ENCODE data around the gene AKT2.

AKT2 gene

DNA sequence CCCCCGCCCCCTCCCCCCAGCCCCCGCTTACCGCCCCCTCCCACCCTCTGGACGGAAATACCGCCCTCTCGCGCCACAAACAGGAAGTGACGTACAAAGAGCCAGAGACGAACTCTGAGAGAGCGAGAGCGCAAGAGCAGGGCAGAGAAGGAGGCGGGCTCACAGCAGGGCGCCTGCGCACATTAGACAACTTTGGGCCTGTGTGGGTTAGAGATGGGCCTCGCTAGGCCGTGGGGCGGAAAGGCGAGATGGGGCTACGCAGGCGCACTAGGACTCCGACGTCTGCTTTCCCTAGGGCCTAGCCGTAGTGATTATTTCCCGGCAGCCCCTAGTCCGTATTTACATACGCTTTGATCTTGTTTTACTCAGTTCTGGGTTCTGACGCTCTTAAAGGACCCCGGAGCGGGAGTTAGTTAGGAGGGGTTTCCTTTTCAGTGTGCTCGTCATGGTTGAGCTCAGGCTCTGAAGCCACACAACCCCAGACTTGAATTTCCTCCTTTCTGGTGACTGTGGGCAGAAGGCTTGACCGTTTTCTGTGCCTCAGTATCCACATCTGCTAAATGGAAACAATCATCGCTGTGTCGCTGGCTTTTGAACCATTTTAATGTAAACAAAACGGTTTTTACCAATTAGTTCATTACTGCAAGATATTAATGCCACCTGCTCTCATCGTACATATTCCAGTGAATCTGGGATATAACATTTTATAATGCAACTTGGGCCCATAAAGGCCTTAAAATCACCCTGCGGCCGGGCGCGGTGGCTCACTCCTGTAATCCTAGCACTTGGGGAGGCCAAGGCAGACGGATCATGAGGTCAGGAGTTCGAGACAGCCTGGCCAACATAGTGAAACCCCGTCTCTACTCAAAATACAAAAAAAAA lies 449 bp upstream of the AKT2 start:
- peak overlapping the region; percentile 98 for H3K4me3 ChIP-seq (ENCODE audit: low read depth, low read length)
- TF ChIP-seq, protein P1, sequence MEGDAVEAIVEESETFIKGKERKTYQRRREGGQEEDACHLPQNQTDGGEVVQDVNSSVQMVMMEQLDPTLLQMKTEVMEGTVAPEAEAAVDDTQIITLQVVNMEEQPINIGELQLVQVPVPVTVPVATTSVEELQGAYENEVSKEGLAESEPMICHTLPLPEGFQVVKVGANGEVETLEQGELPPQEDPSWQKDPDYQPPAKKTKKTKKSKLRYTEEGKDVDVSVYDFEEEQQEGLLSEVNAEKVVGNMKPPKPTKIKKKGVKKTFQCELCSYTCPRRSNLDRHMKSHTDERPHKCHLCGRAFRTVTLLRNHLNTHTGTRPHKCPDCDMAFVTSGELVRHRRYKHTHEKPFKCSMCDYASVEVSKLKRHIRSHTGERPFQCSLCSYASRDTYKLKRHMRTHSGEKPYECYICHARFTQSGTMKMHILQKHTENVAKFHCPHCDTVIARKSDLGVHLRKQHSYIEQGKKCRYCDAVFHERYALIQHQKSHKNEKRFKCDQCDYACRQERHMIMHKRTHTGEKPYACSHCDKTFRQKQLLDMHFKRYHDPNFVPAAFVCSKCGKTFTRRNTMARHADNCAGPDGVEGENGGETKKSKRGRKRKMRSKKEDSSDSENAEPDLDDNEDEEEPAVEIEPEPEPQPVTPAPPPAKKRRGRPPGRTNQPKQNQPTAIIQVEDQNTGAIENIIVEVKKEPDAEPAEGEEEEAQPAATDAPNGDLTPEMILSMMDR (IDR thresholded peaks at IDR 0.05; ENCODE audit: borderline replicate concordance, insufficient read depth, low read depth, low read length) = no peak

DNA sequence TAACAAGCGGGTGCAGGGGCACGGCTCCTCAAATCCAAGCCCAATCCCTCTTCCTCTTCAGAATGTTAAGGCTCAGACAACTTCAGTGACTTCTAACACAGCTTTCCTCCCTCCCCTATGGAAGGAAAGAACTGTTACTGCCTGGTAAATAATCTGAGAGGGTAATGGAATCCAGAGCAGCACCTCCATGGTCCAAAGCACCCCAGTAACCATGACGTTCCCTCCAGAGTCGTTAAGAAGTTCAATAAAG lies 969 bp downstream of the AKT2 start:
- peak overlapping the region; percentile 98 for H3K4me3 ChIP-seq (ENCODE audit: low read depth, low read length)
- TF ChIP-seq, protein P1 (IDR thresholded peaks at IDR 0.05; ENCODE audit: borderline replicate concordance, insufficient read depth, low read depth, low read length) = no peak

DNA sequence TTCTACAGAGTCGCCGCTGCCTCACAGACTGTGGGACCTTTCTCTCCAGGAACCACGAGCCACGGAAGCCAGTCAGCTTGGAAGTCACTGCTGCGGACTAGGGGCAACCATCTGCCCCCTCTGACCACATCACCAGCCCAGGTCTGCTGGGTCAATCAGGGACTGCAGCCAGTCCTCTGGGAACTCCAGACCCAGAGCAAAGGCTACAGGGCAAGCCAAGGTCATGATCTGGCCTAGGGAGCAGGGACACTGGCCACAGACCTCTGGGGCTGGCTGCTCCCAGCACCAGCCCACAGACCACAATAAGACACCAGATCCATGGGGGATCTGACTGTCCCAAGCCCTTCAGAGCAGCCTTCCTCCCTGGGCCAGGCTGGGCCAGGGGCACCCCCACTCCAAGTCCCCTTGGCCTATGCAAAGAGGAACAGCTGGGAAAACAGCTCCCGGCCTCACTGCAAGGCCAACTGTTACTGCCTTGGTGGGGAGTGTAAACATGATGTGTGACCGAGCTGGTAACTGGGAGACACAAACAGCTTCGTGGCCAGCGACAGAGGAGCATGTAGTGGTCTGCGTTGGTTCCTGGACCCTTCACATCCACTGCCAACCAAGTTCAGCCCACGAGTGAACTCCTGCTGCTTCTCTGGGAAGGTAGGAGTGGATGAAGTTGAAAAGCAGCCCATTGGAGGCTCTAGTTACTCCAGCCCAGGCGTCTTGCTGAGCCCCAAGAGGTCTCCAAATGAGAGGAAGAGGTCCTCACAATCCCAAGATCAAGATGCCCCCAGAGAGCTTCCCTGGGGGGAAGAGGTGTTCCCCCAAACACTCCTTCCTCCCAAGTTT lies 1.5 kb downstream of the AKT2 start:
- TF ChIP-seq, protein P1 (IDR thresholded peaks at IDR 0.05; ENCODE audit: borderline replicate concordance, insufficient read depth, low read depth, low read length) = no peak
- H3K4me3 ChIP-seq (ENCODE audit: low read depth, low read length) = peak overlapping the region; percentile 98

DNA sequence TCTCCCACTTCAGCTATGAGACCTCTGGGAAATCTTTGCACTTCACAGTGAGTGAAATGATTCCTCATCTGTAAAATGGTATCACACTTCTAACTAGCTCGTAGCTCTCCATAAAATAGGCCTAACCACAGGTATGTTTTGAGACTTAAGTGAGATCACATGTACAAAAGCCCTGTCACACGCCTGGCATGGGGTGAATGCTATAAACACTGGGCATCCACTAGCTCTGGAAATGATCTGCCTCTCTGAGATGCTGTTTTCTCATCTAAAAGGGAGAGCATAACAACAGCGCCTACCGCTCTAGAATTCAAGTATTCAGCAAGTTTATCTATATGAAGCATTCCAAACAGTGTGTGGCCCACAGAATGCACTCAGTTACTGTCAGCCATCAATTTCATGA lies 2.2 kb downstream of the AKT2 start:
- H3K4me3 ChIP-seq (ENCODE audit: low read depth, low read length) = no peak overlapping the region
- TF ChIP-seq, protein P1 (IDR thresholded peaks at IDR 0.05; ENCODE audit: borderline replicate concordance, insufficient read depth, low read depth, low read length) = no peak

DNA sequence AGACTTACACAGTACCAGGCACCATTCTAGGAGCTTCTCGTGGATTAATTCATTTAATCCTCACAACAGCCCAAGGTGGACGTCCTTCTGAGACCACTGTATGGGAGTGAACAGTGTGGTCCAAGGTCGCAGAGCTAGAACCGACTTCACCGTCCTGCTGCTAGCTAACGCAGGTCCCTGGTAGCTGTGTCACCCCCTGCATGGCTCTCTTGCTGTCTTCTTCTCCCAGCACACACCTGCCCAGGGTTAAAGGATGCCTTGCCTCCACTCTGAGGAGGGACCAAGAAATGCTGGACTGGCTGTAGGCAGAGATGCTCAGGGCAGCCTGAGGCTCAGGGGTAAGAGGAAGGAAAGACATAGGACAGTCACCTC lies 3.0 kb downstream of the AKT2 start:
- H3K4me3 ChIP-seq (ENCODE audit: low read depth, low read length) = no peak overlapping the region
- TF ChIP-seq, protein P1 (IDR thresholded peaks at IDR 0.05; ENCODE audit: borderline replicate concordance, insufficient read depth, low read depth, low read length) = no peak

DNA sequence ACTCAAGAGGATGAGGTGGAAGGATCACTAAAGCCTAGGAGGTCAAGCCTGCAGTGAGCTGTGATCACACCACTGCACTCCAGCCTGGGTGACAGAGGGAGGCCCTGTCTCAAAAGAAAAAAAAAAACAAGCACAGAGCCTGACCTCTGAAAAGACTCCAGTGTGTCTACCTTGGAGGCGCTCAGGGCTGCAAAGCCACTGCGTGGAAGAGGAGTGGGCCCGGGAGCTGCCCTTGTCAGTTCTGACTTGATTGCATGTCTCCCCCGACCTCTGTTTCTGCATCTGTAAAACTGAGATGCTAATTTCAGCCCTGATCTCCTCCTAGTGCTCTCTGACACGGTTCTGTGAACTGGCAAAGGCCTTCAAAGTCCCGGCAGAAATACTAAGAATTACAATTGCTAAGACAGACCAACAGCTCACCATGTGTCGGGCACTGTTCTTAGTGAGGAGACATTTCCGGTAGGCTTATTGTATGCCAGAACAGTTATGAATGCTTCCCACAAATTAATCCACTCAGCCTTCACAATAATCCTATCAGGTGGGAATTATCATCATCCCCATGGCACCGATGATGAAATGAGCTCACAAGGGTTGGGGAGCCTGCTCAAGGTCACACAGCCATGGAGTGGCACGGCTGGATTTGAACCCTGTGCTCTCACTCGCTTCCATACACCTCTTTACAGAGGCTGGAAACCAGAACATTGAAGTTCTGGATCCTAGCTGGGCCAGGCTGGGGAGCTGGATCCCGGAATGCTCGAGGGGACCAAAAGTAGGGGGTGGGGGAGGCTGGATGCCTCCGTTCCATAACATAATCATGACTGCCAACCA lies 3.5 kb downstream of the AKT2 start:
- TF ChIP-seq, protein P1 (IDR thresholded peaks at IDR 0.05; ENCODE audit: borderline replicate concordance, insufficient read depth, low read depth, low read length) = no peak
- H3K4me3 ChIP-seq (ENCODE audit: low read depth, low read length) = no peak overlapping the region
